GM18907 (cell line): Measurements from ENCODE around the gene ARF5.

ENCODE experiments used
- ATAC-seq: cut with Tn5 transposase; IDR thresholded peaks from one replicate; pipeline ENCODE4 v1.9.1; 2021; ENCODE audit warnings: mild to moderate bottlenecking, moderate library complexity; ENCODE audit not compliant: unreplicated experiment

ARF5 gene

DNA sequence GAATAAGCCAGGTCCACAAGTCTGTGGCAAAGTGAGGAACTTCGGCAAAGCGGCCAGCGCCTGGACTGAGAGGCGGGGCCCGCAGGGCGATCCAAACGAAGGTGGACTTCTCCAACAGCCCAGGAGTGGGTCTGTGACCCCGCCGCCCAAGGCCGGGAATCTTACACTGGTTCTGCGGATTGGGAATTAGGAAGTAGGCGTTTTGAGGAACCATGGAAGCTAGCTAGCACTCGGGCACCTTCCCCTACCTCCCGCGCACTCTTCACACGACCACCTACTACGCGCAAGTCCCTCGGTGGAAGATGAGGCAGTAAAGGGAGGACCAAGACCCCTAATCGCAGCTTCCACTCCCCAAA, 570 bp upstream of the ARF5 start:
- no peak for ATAC-seq

GRCh38 chr7:127588697-127589482, 679 bp downstream of the ARF5 start:
- peak; percentile 19 for ATAC-seq

GRCh38 chr7:127589896-127590295, 1.7 kb downstream of the ARF5 start:
- no peak for ATAC-seq

- no peak for ATAC-seq
Measured at GRCh38 chr7:127591189-127591588, 3.0 kb downstream of the ARF5 start.

GRCh38 chr7:127591591-127591990, 3.4 kb downstream of the ARF5 start:
- ATAC-seq = no peak

- ATAC-seq = no peak
Measured at GRCh38 chr7:127592550-127592949, 4.3 kb downstream of the ARF5 start.

DNA sequence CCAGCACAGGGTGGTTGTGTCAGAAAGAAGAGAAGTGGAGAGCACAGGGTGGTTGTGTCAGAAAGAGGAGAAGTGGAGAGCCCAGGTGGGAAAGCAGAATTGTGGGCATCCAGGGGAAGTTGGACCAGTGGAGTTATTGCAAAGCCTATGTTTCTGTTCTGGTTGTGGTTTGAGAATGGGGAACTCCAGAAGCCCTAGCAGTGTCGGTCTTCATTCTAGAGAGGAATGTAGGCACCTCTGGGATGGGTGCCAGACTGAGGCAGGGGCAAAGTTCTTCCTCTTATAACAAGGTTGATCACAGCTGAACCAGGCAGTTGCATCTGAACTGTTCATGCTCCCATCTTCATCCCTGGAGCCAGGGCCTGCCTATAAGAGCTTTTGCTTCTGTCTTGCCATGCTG, 6.3 kb downstream of the ARF5 start:
- ATAC-seq = peak; percentile 61

DNA sequence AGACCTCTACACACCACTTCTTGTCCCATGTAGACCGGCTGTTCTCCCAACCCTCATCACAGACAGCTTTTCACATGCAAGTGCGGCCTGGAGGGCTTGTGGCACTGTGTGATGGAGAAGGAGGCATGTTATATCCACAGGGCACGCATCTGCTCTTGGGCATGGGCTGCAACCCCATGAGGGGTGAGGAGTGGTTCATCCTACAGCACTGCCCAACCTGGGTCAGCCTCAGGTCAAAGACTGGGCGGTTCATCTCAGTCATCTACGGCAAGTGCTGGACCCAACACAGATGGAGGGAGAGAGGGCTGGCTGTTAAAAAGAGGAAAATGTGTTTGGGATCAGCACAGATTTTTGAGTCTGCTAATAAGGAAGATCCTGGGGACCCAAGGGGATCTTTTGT, 7.5 kb downstream of the ARF5 start:
- ATAC-seq = no peak

DNA sequence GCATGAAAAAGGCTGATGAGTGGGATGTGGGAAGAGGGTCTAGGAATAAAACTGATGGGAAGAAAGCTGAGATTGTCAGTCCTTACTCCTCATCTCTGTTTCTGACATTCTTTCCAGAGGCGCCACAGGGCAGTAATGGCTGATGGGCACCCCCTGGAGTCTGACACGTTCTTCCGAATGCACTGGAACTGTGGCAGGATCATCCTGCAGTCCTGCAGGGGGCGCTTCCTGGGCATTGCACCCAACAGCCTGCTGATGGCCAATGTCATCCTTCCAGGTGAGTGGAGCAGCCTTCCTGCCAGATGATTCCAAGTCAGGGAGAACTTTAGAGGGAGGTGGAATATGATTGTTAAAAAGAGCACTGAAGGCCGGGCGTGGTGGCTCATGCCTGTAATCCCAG, 10.1 kb downstream of the ARF5 start:
- no peak for ATAC-seq

DNA sequence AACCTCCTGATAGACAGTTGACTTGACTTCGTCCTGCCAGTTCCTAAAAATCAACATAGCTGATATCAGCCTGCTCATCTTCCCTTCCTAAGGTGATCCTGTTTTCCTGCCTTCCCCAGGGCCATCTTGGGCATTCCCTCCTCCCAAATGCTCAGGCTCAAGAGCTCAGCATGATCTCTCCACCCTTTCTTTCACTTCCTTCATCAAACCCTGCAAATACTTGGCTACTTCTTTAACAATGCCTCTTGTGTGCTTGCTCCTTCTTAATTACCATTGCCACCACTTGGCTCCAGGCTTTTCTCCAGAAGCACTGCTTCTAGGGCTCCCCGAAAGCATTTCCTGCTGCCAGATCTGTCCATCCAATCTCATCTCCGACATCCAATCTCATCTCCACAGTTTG, 12.7 kb downstream of the ARF5 start:
- ATAC-seq = no peak

DNA sequence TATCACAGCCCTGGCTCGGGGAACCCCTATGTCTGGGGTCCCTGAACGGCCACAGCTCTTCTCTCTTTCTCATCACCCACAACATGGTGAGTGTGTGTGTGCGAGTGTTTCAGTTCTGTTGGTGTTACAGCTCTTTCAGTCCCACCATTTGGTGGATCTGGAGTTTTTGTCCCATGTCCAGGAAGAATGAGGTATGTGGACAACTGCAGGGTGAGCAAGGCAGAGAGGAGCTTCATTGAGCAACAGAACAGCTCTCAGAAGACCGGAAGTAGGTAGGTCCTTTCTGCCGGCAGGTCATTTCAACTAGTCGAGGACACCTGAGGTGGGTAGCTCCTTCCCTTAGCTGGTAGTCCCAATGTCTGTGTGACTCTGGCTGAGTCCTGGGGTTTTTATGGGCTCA, 20.2 kb downstream of the ARF5 start:
- no peak for ATAC-seq

- no peak for ATAC-seq
Measured at GRCh38 chr7:127609297-127609696, 21.1 kb downstream of the ARF5 start.

GRCh38 chr7:127612263-127612662, 24.1 kb downstream of the ARF5 start:
- ATAC-seq = no peak

DNA sequence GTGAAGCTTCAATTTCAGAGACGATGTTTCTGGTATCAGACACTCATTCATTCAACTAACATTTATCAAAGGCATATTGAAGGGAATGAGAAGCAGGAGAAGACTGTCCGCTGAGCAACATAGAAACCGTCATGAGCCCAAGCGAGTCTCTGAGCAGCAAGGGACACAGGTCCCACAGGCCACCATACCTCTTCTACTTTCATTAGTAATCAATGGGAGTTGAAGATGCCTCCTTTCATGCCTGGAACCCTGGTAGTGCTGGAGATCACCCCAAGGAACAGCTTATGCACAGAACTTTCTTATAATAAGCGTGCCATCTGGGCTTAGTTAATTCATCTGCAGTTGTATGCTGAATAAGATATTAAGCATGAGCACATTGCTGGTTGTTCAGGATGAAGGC, 28.5 kb downstream of the ARF5 start:
- ATAC-seq = no peak

- ATAC-seq = no peak
Measured at GRCh38 chr7:127618042-127618441, 29.8 kb downstream of the ARF5 start, which contains the start of gene PAX4. Gene PAX4 (minus strand): TSS chr7:127618142. CDS start chr7:127615928, 2,214 bp downstream.

GRCh38 chr7:127618775-127619174, 30.6 kb downstream of the ARF5 start:
- ATAC-seq = no peak

DNA sequence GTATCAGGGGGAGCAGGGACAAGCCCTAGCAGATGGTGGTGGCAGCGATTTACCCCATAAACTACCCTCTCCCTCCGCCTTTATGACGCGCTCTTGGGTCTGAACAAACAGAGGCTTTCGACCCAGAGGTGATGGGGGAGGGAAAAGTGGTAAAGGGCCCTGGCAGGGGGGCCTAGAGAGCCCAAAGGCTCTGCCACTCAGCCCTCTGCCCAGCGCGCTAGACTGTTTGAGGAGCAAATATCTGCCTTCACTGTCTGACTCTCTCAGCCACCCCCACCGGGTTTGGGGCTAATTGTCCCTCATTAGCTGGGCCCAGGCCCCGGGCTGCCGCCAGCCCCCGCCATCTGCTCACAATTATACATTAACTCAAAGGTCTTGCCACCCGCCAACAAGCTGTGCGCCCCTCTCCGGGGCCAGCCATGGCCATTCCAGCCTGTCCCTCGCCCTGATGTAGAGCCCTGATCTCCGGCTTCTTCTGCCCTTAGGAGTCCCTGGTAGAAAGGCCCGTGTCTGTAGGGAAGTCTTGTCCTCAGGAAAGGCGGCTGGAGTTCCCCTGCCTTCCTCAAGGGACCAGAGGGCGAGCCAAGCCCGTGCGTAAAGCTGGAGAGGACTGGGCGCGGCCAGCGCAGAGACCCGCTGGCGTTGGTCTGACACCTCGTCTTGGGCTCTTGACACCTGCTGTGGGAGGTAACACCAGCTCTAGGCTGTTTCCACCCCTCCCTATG, 31.6 kb downstream of the ARF5 start:
- ATAC-seq = no peak

DNA sequence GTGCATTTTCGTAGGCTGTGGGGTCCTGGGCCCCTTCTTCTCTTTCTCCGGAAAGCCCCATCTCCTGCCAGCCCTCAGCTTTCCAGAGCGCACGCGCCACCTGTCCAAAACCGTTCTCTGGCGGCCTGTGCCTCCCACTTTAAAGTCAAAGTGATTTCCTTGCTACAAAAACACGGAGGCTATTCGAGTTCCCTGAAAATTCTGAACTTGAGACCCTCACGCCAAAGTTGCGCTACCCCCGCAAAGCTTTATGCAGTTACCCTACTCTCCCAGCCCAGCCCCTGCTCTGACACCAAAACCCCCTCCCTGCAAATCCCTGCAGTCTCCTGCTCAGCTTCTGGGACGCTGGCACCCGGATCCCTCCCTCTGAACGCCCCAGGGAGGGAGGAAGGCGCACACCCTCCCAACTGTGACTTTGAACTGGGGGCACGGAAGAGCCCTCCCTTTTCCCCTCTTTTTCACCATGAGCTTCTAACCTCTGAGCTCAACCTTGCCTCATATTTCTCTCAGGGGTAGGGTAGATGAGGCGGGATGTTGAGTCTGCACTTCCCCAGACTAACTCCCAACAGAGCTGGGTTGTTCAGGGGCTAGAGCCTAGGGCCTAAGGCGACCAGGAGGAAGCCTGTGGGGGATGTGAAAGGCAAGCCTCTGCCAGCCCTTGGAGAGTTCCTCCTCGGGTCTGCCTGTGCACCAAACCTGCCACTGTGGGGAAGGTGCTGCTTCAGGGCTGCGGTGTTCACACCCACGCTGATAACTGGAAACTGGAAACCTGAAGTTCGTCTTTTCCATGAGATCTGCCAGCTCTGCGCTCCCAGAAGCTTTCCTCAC, 32.4 kb downstream of the ARF5 start:
- peak; percentile 51 for ATAC-seq

- ATAC-seq = no peak
Measured at GRCh38 chr7:127625331-127625730, 37.1 kb downstream of the ARF5 start.

GRCh38 chr7:127628445-127628844, 40.2 kb downstream of the ARF5 start:
- ATAC-seq = no peak

GRCh38 chr7:127629268-127629854, 41.1 kb downstream of the ARF5 start:
- ATAC-seq = peak; percentile 67
